Suprapubic skin (tissue), 4 donors: ENCODE data around the gene EIF4G3.

Source experiments
- CTCF ChIP-seq, 2 donors: fragments of 200-600 bp in 1 of 2; fragments of 450-650 bp in 1 of 2; sonication (generic) in 1 of 2; IDR thresholded peaks; one replicate each; pipeline ENCODE4 v1.5.1; 2016 to 2019; ENCODE audit warnings: antibody characterized with exemption in 2 of 2, mild to moderate bottlenecking in 1 of 2, moderate library complexity in 1 of 2
- EP300 ChIP-seq: sonication (generic); formaldehyde crosslinking; IDR thresholded peaks from one replicate; pipeline ENCODE4 v1.6.1; 2017; ENCODE audit warnings: antibody characterized with exemption
- POLR2A ChIP-seq, 2 donors: fragments of 450-650 bp; IDR thresholded peaks; one replicate each; pipeline ENCODE4 v1.6.1; 2017; ENCODE audit warnings: antibody characterized with exemption in 2 of 2, mild to moderate bottlenecking in 2 of 2, moderate library complexity in 2 of 2
- POLR2AphosphoS5 ChIP-seq, 3 donors: sonication (generic); formaldehyde crosslinking; IDR thresholded peaks; one replicate each; pipeline ENCODE4 v1.6.1; 2017; ENCODE audit warnings: antibody characterized with exemption in 3 of 3

GRCh38 chr1:21164266-21164665, 12.4 kb downstream of the EIF4G3 start:
- TF ChIP-seq CTCF (IDR thresholded peaks at IDR 0.05): no peak
- no peak for TF ChIP-seq POLR2AphosphoS5 (IDR thresholded peaks at IDR 0.05)
- no peak for TF ChIP-seq POLR2A (IDR thresholded peaks at IDR 0.05)
- no peak for TF ChIP-seq EP300
